ENCODE results near the gene EXOC4.
A peak's percentile ranks its signal among the peaks of the same experiment; 100 is the strongest.

The EXOC4 gene

GRCh38 chr7:133234961-133235875, 17.7 kb upstream of the EXOC4 start:
- H3K4me3 ChIP-seq (replicated peaks in 1 of 2; ENCODE audit: low read depth in 2 of 2, low read length in 2 of 2): no peak overlapping the region
- TF ChIP-seq CTCF (IDR thresholded peaks at IDR 0.05; ENCODE audit: low read depth, low read length): no peak
- DNase-seq (ENCODE audit: low read depth in 2 of 2): peak; percentile 62 to 78

- no peak overlapping the region for H3K4me3 ChIP-seq (replicated peaks in 1 of 2; ENCODE audit: low read depth in 2 of 2, low read length in 2 of 2)
- TF ChIP-seq CTCF (IDR thresholded peaks at IDR 0.05; ENCODE audit: low read depth, low read length): no peak
- no peak for DNase-seq (ENCODE audit: low read depth in 2 of 2)
Measured at GRCh38 chr7:133237545-133237944, 15.3 kb upstream of the EXOC4 start.

DNA sequence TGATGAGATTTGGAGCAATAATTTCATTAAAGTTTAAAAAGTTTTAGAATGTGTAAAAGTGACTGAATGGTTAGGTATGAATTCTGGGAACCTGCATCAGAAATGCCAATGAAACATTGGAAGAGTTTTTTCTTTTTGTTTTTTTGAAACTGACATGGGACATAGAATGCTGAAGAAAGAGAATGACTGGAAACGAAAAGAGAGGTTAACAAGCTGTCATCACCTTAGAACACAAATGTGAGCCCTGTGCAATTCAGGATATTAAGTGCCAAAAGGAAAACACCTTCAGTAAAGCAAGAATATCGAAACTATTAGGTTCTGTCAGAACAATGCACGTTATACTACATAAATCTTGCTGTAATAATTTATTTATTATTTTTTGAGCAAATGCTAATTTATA, 12.6 kb upstream of the EXOC4 start:
- TF ChIP-seq CTCF (IDR thresholded peaks at IDR 0.05; ENCODE audit: low read depth, low read length): no peak
- no peak for DNase-seq (ENCODE audit: low read depth in 2 of 2)
- no peak overlapping the region for H3K4me3 ChIP-seq (replicated peaks in 1 of 2; ENCODE audit: low read depth in 2 of 2, low read length in 2 of 2)

DNA sequence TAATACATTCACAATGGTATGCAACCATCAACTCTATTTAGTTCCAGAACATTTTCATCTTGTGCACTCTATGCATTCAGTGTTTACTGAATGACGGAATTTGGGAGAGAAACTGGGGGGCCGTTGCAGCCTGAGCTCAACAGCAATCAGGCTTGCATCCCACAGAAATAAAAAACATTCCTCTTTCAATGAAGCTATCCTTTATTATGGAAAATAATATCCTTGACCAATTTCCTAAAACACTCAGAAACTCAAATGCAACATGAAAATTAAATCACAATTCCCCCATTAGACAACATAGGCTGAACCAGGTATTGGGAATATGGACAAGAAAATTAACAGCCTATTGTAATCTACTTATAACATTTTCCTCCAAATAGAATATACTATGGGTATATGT, 6.3 kb upstream of the EXOC4 start:
- no peak for TF ChIP-seq CTCF (IDR thresholded peaks at IDR 0.05; ENCODE audit: low read depth, low read length)
- no peak for DNase-seq (ENCODE audit: low read depth in 2 of 2)
- no peak overlapping the region for H3K4me3 ChIP-seq (replicated peaks in 1 of 2; ENCODE audit: low read depth in 2 of 2, low read length in 2 of 2)

DNA sequence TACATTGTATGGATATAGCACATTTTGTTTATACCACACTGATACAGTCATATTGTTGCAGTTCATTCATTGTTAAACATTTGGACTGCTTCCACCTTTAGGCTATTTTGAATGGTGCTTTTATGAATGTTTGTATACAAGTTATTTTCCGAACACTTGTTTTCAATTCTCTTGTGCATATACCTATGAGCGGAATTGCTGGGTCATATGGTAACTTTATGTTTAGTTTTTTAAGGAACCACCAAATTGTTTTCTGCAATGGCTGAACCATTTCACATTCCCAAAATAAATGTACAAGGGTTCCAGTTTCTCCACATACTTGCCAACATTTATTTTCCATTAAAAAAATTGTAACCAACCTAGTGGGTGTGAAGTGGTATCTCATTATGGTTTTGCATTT, 4.0 kb upstream of the EXOC4 start:
- no peak for TF ChIP-seq CTCF (IDR thresholded peaks at IDR 0.05; ENCODE audit: low read depth, low read length)
- DNase-seq (ENCODE audit: low read depth in 2 of 2): no peak

GRCh38 chr7:133252506-133252857, 396 bp upstream of the EXOC4 start:
- DNase-seq (ENCODE audit: low read depth in 2 of 2): no peak
- H3K4me3 ChIP-seq (replicated peaks in 1 of 2; ENCODE audit: low read depth in 2 of 2, low read length in 2 of 2): no peak overlapping the region
- TF ChIP-seq CTCF (IDR thresholded peaks at IDR 0.05; ENCODE audit: low read depth, low read length): no peak

More for the DNA sequence above, 4.0 kb upstream of the EXOC4 start:
- no peak overlapping the region for H3K4me3 ChIP-seq (replicated peaks in 1 of 2; ENCODE audit: low read depth in 2 of 2, low read length in 2 of 2)

Data from cardiac fibroblast (primary cell).